HG03460 (cell line): ENCODE data around the gene ACADSB.

Experiments used
- ATAC-seq: cut with Tn5 transposase; IDR thresholded peaks from one replicate; pipeline ENCODE4 v1.9.1; 2021; ENCODE audit not compliant: unreplicated experiment

Gene ACADSB

GRCh38 chr10:123038782-123039631, 30.2 kb downstream of the ACADSB start:
- ATAC-seq: no peak

DNA sequence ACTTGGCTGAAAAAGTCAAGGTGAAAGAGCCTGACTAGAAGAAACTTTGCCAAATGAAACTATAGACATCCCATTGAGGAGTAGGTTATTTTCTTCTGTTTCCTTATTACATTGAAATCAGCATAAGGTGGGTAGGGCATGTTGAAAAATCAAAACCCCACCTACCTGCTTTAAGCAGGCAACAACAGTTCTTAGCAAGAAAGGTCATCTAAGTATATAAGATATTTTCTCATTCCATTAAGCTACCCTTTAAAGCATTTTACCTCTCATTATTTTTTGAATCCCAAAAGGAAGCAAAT, 30.8 kb downstream of the ACADSB start:
- no peak for ATAC-seq

DNA sequence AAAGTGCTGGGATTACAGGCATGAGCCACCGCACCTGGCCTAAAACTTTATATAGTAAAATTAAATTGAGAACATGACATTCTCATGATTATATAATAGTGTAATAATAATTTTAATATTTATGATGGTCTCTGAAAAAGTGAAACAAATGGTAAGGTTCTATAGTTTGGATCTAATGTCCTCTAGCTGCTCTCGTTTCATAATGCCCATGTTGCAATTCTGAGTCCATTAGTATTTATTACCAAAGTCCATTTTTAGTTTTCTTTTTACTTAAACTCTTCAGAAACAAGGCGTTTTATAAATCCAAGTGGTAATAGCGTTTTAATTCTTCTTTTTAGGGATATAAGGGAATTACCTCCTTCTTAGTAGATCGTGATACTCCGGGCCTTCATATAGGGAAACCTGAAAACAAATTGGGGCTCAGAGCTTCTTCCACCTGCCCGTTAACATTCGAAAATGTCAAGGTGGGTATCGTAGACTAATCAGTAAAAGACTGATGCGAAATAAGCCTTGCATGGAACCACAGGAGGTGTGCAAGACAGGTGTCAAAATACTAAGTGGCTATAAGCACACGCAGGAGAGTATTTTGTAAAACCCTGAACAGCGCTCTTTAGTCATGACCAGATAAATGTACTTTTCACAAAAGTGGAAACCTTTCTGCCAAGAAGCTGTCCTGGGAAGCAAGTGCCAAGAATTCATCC, 34.1 kb downstream of the ACADSB start:
- no peak for ATAC-seq

- no peak for ATAC-seq
These were observed 34.7 kb downstream of the ACADSB start for GRCh38 chr10:123043409-123043925.

- ATAC-seq: no peak
These were observed 35.6 kb downstream of the ACADSB start for GRCh38 chr10:123044391-123044790.

DNA sequence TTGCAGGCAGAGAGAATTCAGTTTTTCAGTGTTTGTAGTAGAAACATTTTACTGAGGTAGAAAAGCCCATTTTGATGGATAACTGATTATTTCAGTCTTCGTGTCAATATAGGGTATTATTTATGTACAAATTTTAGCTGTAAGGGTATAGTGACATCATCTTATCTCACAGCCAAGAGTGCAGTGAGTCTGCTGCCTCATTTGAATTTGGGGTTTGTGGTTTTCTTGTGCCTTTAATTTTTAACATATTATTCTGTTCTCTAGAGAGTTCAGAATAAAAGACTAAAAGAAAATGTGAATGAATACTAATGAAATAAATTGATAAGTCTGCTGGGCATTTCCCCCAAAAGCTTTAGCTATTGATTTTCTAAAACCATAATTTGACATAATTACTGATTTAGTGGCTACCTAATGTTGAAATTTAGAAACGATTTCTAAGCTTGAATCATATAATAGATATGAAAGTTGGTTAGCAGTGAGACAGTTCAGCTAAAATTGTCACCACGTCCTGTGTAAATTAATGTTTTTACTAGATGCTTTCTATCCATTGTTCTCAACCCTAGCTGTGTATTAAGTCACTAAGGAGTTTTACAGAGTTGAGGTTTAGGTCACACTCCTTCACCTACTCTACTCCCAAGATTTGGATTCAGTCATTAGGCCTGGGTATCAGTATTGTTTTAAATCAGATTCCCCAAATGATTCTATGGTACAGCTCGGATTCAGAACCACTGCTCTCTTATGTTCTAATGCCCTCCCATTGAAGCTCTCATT, 37.3 kb downstream of the ACADSB start:
- peak; percentile 74 for ATAC-seq

GRCh38 chr10:123057968-123058367, 49.2 kb downstream of the ACADSB start:
- no peak for ATAC-seq

- peak; percentile 83 for ATAC-seq
These were observed 53.1 kb downstream of the ACADSB start for GRCh38 chr10:123061865-123062264.

GRCh38 chr10:123062726-123063125, 53.9 kb downstream of the ACADSB start:
- no peak for ATAC-seq

GRCh38 chr10:123068087-123068853, 59.5 kb downstream of the ACADSB start:
- no peak for ATAC-seq

- no peak for ATAC-seq
These were observed 60.6 kb downstream of the ACADSB start for GRCh38 chr10:123069246-123069986.

DNA sequence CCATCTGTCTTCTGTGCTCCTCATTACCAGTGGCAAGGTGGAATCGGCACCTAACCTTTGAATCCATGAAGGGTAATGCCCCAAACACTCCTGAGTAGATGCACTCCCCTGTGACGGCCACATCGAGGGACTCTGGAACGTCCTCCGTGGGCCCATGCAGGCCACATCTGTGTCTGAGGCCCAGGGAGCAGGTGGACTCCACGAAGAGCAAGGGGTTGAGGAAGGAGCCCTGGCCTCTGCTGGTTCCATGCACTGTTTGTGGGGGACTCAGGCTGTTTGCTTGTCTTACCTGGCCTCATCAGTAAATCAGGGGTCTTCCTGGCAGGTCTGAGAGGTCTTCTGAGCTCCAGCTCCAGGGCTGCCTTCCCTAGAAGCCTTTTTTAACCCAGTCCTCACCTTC, 64.4 kb downstream of the ACADSB start:
- ATAC-seq: no peak

DNA sequence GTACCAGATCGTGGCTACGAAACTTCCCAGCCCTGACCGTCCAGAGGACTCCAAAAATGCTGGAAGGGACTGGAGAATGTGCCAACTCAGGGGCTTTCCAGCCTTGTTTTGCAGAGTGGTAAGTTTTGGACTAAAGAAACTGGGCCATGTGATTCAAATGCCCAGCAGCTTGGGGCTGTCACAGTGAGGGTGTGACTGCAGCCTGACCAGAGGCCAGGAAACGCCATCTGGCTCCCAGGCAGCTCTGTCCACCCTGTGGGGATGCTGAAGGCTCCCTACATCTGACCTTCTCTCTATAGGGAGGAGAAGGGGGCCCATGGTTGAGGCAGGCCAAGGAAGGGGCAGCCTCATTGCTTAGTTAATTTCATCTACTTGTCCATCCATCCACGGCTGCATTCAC, 65.4 kb downstream of the ACADSB start:
- ATAC-seq: no peak

DNA sequence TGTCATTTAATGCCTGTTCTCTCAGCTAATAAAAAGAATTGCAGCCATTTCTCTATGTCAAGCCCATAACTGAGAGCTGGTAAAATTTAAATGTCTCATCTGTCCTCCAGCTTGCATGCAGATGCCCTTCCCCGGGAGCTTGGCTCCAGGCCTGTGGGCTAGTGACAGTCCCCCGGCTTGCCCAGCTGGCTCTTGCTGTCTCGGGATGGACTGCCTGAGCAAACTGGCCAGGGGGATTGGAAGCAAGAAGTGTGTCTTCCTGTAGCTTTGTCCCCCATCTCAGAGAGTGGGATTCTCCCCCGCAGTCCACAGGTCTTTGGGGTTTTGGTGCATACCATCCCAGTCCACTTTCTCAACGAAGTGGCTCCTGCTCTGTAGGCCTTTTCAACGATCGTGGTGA, 73.1 kb downstream of the ACADSB start:
- no peak for ATAC-seq

DNA sequence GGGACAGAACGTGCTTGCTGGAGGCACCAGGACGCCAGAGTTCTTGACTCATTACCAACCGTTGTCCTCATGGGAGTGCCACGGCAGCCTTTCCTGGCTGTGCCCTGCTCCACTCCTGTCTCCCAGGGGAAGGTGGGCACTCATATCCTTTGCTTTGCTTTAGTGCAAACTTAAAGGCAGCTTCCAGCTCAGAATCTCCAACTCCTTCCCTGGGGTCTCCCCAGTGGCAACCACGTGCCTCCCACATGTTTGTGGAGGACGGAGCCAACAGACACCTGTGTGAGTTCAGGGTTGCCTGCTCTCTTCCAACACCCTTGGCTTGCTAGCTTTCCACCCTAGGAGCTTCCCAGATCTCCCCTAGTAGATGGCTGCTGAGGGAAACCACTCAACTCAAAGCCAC, 75.0 kb downstream of the ACADSB start:
- ATAC-seq: no peak

DNA sequence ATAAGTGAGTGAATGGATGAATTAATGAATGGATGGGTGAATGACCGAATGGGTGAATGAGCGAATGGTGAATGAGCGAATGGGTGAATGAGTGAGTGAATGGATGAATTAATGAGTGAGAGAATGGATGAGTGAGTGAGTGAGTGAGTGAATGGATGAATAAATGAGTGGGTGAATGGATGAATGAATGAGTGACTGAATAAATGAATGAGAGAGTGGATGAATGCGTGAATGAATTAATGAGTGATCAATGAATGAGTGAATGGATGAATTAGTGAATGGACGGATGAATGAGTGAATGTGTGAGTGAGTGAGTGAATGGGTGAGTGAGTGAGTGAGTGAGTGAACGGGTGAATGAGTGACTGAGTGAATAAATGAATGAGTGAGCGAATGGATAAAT, 77.5 kb downstream of the ACADSB start:
- ATAC-seq: no peak

GRCh38 chr10:123087348-123087747, 78.5 kb downstream of the ACADSB start:
- ATAC-seq: no peak

- ATAC-seq: no peak
These were observed 79.0 kb downstream of the ACADSB start for GRCh38 chr10:123087786-123088185.

DNA sequence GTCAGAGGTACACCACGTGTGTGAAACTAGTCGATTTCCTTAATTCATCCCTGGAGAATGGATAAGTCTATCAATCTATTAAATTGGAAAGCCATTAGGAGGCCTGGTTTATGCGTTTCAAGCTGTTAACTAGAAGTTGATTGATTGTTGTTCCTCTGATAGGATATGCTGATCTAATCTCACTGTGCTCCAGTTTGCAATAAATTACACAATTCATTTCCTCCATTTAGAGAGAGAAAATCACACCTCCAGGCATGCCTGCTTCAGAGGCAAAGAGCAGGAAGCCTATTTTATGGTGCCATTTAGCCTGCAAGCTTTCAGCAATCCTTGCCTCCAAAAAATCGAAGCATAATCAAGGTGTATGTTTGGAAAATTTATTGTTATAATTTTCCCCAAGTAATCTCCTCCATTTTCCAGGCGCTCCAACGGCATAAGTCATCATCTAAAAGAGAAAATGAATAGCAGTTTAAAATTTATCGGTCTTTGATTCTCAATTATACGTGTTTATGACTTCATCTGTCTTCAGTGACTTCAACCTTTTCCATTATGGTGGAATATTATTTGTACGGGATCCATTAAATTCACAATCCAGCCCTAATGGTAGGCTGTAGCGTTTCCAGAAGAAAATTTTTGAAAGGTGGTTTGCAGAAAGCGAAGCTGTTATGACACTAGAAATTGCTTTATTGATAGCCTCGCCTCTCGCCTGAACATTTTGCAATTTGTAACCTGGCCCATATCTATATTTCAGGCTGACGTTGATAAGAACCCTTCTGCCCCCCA, 84.0 kb downstream of the ACADSB start:
- no peak for ATAC-seq
